Embryonic facial prominence (tissue), 1 donor: ENCODE results near the gene CCDC61.

Source experiments
- DNase-seq: peaks from one replicate; pipeline ENCODE4 v3.0.0-alpha.2; 2016; ENCODE audit errors: extremely low spot score

CCDC61 gene

DNA sequence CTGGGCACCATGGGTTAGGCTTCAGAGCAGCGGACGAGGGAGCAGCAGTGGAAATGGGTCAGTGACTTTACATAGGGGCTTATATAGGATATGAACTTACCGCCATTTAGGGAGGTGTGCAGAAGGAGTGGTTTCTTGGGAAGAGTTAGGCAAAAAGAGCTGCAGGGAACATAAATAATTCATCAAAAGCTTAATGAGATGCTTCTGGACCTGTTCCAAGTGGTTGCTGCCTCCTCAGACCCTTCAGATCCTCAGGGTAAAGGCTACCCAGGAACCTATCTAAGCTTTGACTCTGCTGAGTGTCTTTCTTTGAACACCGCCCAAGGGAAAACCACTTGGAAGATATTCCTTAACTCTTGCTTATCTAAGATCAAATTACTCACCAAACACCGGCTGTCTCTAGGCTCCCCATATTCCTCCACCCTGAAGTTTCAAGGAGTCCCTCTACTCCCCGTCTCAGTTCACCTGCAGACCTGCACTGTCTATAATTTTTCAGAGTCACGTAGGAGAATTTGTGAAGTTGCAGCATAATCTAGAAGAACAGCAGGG, 45.8 kb downstream of the CCDC61 start, which contains the start of gene IGFL4:
IGFL4 (minus strand) TSS at position 51 of the 549 bp plus-strand sequence; CDS start at position 11, 40 bp downstream.
- no peak for DNase-seq

DNA sequence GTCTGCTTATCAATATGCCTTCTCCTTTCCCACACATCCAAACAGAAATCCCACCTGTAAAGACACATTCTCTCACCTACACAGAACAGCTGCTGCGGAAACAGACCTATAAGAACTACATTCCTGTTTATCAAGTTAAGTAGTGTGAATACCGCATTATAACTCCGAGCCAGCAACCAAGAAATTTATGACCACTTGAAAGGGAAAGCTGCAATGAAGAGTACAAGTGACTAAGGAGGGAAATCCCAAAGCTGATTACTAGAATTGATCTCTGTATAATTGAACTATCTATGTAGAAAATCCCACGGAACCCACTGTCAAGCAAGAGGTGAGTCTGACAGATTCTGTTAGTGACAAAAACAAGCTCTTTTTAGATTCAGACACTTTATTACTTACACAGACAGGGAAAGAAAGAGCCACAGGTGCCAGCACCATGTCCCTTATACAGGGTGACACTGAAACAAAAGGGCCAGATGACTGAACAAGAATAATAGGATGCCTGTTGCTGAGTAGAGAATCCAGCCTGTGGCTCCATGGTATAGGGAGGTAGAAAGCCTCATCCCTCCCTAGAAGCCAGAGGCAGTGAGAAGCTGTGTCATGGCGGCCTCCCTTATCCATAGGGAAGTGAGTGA, 47.1 kb downstream of the CCDC61 start:
- DNase-seq = no peak

DNA sequence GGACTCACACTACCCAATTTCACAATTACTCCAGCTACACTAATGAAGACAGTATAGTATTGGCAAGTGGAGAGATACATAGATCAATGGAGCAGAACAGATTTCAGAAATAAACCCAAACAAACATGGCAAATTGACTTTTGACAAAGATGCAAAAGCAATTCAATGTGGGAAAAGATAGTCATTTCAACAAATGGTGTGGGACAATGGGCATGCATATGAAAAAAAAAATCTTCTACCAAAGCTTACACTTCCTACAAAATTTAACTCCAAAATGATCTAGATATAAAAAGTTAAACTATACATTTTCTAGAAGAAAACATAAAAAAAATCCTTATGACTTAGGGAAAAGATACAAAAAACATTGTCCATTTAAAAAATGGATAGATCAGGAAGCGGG, 48.3 kb downstream of the CCDC61 start:
- DNase-seq = no peak

DNA sequence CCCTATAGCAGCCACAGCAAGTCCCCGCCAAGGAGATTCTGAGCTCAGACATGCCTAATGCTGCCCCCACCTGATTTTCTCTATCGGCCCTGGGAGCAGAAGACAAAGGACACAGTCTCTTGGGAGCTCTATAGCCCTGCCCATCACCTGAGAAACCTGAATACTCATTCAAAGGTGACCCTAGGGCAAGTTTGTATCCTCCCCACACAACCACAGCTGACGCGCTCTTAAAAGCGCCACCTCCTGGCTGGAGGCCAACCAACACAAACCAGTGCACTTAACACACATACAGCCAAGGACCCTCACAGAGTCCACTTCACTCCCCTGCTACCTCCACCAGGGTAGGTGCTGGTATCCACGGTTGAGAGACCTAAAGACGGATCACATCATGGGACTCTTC, 54.3 kb downstream of the CCDC61 start:
- DNase-seq = no peak

DNA sequence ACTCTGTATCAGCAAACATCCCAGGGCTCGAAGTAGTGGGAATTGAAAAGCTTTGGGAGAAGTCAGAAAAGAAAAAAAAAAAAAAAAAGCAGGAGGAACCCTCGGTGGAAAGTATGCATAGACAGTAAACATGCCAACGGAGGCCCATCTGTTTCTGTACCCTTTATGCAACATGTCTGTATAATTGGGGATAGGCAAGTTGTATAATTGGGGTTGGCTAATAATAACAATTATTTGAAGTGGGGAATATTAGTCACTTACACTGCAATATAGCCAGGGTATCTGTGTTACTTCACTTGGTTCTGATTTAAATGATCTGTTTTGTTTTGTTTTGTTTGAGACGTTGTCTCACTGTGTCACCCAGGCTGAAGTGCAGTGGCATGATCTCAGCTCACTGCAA, 57.6 kb downstream of the CCDC61 start:
- no peak for DNase-seq

DNA sequence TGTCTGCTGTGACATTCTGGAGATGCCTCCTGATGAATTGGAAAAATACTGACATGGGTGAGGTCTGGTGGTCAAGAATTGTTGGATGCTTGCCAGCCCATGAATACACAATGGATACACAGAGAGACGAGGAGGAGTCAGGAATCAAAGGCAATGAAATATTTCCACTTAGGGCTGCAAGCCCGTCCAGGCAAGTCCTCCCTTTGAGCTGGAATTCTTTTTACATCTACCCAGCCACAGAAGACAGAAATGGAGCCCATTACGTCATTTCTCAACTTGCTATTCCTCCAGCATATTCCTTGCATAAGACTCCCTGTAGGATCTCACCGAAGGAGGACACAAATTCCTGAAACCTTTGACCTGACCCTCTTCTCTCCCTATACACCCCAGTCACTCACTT, 61.3 kb downstream of the CCDC61 start:
- DNase-seq = no peak

DNA sequence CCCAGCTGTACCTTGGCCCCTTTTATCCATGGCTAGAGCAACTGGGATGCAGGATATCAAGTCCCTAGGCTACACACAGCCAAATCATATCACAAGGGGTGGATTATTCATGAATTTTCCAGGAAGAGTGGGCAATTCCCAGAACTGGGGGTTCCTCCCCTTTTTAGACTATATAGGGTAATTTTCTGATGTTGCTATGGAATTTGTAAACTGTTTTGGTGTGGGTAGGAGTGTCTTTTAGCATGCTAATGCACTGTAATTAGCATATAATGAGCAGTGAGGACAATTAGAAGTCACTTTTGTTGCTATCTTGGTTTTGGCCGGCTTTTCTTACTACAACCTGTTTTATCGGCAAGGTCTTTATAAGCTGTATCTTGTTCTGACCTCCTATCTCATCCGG, 63.5 kb downstream of the CCDC61 start:
- no peak for DNase-seq

DNA sequence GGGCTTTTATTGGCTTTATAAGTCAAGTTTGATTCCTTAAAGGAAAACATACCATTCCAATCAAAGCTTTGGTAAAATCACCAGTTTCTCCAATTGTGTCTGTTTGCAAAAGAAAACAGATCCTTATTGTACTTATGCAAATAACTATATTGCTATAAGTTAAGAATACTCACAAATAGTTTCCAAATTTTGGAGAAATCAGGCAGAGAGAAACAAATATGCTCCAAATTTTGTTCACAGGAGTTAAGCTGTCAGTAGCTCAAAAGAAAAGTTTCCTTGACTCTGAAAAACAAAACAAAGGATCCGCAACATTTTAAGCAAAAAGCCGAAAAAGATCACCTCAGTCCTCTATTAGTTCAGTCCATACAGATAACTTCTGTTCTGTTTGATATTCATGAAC, 64.7 kb downstream of the CCDC61 start:
- no peak for DNase-seq

DNA sequence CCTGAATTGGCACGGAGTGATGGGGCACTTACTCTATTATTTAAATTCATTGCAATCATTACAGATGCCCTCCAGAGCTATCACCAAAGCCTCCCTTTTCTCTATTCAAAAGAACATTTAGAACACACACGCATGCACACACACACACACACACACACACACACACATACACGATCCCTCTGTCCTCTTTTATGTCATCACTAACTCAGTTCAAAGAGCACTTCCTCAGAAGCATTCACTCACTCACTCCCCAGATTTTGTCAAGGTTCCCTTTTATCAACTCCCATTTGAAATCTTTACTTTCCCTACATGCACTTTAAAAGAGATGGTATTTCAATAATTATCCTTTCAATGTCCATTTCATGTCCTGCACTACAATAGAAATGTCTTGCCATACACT, 67.9 kb downstream of the CCDC61 start:
- DNase-seq = no peak

DNA sequence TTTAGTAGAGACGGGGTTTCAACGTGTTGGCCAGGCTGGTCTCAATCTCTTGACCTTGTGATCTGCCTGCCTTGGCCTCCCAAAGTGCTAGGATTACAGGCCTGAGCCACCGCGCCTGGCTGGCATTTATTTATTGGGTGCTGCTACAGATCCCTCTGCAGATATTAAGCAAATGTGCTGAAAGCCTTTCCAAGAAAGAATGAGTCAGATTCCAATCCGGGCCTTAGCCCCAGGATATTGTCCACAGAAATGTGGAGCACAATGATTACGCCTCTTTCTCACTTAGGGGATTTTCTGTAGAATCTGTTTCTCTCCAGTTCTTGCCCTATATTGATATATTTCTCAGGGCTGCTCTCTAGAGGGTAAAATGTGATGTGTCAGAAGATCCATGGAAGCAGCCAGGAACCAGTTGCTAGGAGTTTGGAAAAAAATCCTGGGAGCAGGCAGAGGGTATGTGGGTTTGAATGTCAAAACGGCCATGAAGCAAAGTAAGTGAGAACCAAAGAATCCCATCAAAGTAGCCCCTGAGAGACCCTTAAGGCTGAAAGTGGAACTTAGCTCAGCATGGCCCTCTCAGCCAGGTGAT, 70.3 kb downstream of the CCDC61 start:
- no peak for DNase-seq

DNA sequence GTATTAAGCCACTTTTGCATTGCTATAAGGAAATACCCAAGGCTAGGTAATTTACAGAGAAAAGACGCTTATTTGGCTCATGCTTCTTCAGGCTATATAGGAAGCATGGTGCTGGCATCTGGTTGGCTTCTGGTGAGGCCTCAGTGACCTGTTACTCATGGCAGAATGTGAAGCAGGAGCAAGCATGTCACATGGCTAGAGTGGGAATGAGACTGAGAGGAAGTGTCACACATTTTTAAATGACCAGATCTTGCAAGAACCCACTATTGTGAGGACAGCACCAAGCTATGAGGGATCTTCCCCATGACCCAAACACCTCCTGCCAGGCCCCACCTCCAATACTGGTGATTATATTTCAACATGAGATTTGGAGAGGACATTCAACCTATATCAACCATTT, 71.2 kb downstream of the CCDC61 start:
- DNase-seq = no peak

DNA sequence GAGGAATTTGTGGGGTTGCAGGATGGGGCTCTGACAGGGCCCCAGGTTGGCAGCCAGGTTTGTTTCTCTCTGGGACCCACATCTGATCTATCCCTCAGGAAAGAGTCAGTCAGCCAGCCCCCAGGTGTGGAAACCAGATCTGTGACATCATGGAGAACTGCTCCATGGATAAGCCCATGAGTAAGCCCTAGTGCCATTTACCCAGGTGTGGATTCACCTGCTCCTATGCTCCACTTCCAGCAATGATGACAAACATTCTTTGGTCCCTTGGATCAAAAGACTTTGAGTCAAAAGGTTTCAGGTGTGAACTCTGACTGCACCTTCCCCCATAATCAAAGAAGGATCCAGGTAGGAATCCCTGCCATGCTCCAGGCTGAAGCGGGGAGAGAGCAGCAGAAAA, 72.4 kb downstream of the CCDC61 start:
- no peak for DNase-seq
